ENCODE data around the gene MGAT4A.

Gene MGAT4A

DNA sequence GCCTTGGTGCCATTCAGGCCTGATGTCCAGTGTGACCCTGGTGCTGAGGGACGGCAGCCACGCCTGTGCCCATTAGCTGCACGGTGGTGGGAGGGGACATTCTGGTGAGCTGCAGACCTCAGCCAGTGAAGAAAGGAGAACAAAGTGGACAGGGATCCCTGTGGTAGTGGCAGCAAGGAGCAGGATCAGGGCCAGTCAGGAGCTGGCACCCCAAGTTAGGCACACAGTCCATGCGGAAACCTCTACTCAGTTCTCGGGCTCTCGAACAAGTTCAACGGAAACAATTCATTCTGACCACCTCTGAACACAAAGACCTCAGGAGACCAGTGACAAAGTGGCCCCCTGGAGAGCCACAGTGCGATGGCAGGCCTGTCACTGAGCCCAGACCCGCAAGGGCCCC is 152.7 kb downstream of the MGAT4A start:
- Histone ChIP-seq H3K27me3 (replicated peaks) (no peaks in the 10 kb centered on the region), H3K4me3 (ENCODE audit: low read depth, low read length) (no peak overlapping the region), H3K27ac (no peak overlapping the region), H3K36me3 (replicated peaks) (peaks cover 4% of the 10 kb centered on the region)
- TF ChIP-seq, protein P1, sequence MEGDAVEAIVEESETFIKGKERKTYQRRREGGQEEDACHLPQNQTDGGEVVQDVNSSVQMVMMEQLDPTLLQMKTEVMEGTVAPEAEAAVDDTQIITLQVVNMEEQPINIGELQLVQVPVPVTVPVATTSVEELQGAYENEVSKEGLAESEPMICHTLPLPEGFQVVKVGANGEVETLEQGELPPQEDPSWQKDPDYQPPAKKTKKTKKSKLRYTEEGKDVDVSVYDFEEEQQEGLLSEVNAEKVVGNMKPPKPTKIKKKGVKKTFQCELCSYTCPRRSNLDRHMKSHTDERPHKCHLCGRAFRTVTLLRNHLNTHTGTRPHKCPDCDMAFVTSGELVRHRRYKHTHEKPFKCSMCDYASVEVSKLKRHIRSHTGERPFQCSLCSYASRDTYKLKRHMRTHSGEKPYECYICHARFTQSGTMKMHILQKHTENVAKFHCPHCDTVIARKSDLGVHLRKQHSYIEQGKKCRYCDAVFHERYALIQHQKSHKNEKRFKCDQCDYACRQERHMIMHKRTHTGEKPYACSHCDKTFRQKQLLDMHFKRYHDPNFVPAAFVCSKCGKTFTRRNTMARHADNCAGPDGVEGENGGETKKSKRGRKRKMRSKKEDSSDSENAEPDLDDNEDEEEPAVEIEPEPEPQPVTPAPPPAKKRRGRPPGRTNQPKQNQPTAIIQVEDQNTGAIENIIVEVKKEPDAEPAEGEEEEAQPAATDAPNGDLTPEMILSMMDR (IDR thresholded peaks at IDR 0.05; ENCODE audit: low read depth, low read length, missing control alignments) = no peak
- DNase-seq = no peak
- in situ Hi-C loops (cut with HindIII; ENCODE audit: low pct_ligation_motif_present, low sequenced_read_pairs) = no loop called here

DNA sequence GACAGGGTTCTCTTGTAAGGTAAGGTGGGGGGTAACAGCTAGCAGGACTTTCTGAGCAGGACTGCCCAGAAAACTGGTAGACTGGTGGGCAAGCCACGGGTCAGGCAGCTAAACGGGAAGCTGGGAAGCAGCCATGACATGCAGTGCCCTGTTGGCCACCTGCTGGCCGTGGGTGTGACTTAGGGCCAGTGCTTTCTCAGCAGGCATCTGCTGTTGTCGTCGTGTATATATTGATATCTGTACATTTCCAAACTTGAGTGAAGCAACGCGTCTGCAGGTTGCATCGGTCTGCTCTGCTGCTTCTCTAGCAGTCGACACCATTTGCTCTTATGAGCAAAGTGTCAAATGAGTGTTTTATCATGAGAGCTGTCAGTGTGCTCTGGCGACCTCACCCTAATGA is 153.6 kb downstream of the MGAT4A start:
- Histone ChIP-seq H3K27ac (no peak overlapping the region), H3K27me3 (replicated peaks) (no peaks in the 10 kb centered on the region), H3K36me3 (replicated peaks) (no peaks in the 10 kb centered on the region), H3K4me3 (ENCODE audit: low read depth, low read length) (no peak overlapping the region)
- TF ChIP-seq, protein P1 (IDR thresholded peaks at IDR 0.05; ENCODE audit: low read depth, low read length, missing control alignments) = peak; percentile 45
- DNase-seq = no peak
- in situ Hi-C loops (cut with HindIII; ENCODE audit: low pct_ligation_motif_present, low sequenced_read_pairs) = no loop called here

DNA sequence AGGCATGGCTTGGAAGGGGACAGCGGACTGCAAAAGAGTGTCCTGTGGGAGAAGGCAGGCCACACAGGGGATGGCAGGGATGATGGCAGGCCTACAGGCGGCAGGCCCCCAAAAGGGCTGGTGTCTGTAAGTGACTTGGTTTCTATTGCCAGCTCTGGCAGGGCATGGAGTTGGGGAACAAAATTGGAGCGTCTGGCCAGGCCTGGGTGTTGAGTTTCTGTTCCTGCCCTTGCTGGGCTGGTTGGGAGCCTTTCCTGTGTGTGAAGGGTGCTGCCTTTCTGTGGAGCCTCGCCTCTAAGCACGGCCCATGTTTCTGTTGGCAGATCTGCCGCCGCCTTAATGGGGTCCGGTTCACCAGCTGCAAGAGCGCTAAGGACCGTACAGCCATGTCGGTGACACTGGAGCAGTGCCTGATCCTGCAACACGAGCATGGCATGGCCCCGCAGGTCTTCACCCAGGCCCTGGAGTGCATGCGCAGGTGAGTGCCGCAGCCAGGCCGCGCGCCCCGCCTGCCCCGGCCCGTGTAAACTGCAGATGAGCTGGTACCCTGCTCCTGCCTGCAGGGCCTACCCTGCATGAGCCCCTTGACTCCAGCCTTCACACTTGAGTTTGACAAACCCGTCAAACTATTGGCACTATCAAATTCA is 154.1 kb downstream of the MGAT4A start:
- H3K27me3 ChIP-seq (replicated peaks) = no peaks in the 10 kb centered on the region
- TF ChIP-seq, protein P1 (IDR thresholded peaks at IDR 0.05; ENCODE audit: low read depth, low read length, missing control alignments) = no peak
- DNase-seq = no peak
- H3K36me3 ChIP-seq (replicated peaks) = no peaks in the 10 kb centered on the region
- no peak overlapping the region for H3K4me3 ChIP-seq (ENCODE audit: low read depth, low read length)
- in situ Hi-C loops (cut with HindIII; ENCODE audit: low pct_ligation_motif_present, low sequenced_read_pairs) = no loop called here
- H3K27ac ChIP-seq = no peak overlapping the region

DNA sequence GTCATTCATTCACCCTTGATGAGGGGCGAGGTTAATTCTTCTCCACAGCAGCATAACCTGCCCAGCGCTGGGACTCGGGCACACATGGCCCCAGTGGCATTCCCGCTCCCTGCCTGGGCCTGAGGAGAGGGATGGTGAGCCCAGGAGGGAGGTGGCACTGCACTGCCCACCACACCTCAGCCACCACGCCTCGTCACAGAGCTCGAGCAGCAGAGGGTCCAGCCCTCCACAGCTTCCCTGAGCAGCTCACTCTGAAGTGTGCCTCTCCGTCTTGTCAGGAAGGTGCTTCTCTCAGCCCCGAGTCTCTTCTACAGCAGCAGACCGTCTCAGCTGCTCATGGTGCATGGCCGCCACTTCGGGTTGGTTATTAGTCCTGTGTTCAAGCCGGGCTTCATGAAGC is 157.5 kb downstream of the MGAT4A start:
- Histone ChIP-seq H3K36me3 (replicated peaks) (peaks cover 2% of the 10 kb centered on the region), H3K27me3 (replicated peaks) (no peaks in the 10 kb centered on the region), H3K4me3 (ENCODE audit: low read depth, low read length) (no peak overlapping the region), H3K27ac (no peak overlapping the region)
- in situ Hi-C loops (cut with HindIII; ENCODE audit: low pct_ligation_motif_present, low sequenced_read_pairs) = no loop called here
- DNase-seq = no peak
- TF ChIP-seq, protein P1 (IDR thresholded peaks at IDR 0.05; ENCODE audit: low read depth, low read length, missing control alignments) = no peak

DNA sequence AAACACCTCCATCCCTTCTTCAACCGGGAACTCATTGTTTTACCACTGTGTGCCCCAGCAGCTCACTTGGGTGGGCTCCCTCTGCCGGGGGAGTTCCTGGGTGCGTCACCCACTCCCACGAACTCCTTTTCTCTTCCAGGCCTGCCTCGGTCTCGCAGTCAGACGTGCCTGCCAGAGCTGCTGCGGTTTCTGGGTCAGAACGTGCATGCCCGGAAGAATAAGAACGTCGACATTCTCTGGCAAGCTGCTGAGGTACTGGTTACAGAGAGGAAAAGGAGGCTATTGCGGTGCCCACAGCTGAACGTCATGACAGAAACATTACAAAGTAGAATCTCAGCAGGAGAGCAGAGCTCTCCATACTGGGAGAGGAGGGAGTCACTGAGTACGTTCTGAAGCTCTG is 158.3 kb downstream of the MGAT4A start:
- H3K27ac ChIP-seq = no peak overlapping the region
- H3K4me3 ChIP-seq (ENCODE audit: low read depth, low read length) = no peak overlapping the region
- in situ Hi-C loops (cut with HindIII; ENCODE audit: low pct_ligation_motif_present, low sequenced_read_pairs) = no loop called here
- no peaks in the 10 kb centered on the region for H3K27me3 ChIP-seq (replicated peaks)
- H3K36me3 ChIP-seq (replicated peaks) = peaks cover 2% of the 10 kb centered on the region
- TF ChIP-seq, protein P1 (IDR thresholded peaks at IDR 0.05; ENCODE audit: low read depth, low read length, missing control alignments) = no peak
- no peak for DNase-seq

DNA sequence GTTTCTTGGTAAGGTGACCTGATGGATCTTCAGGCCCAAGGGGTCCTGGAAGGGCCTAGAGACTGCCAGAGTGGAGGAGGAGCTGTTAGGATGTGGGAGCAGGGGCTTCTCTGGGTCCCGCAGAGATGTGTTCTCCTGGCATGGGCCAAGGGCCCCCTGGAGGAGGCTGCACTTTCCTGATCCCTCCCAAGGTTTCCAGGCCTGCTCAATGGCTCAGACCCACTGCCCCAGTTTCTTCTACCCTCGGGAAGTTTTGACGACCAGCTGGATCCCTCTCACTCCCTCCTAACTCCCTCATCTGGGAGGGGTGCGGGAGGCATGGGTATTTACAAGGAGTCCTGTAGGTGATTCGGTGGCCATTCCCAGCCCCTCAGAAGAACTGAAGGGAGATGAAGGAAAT is 158.7 kb downstream of the MGAT4A start:
- H3K4me3 ChIP-seq (ENCODE audit: low read depth, low read length) = no peak overlapping the region
- no peak for DNase-seq
- in situ Hi-C loops (cut with HindIII; ENCODE audit: low pct_ligation_motif_present, low sequenced_read_pairs) = no loop called here
- H3K27ac ChIP-seq = no peak overlapping the region
- TF ChIP-seq, protein P1 (IDR thresholded peaks at IDR 0.05; ENCODE audit: low read depth, low read length, missing control alignments) = no peak
- H3K36me3 ChIP-seq (replicated peaks) = peaks cover 2% of the 10 kb centered on the region
- no peaks in the 10 kb centered on the region for H3K27me3 ChIP-seq (replicated peaks)
